Osteoblast (primary cell): Measurements from ENCODE around the gene CBLN3. TPM values are rescaled to one million over a fixed set of nuclear protein-coding genes. Genes with fewer than 3 reads are reported as not detected.

Experiments used
- DNase-seq: peaks from one replicate; pipeline ENCODE4 v3.0.0; 2011; ENCODE audit warnings: low spot score, mixed read lengths; ENCODE audit not compliant: insufficient read length; ENCODE audit errors: missing footprints
- H2AFZ ChIP-seq: 2 replicates; pipeline ENCODE4 v1.6.0; 2011; ENCODE audit warnings: mild to moderate bottlenecking, low read length
- H3K27ac ChIP-seq: 2 replicates; pipeline ENCODE4 v1.5.1; 2011; ENCODE audit warnings: mild to moderate bottlenecking, low read depth, low read length, moderate library complexity
- H3K27me3 ChIP-seq: 2 replicates; pipeline ENCODE4 v1.6.0; 2012; ENCODE audit warnings: mild to moderate bottlenecking, control low read depth, inconsistent platforms, low read length, moderate library complexity; ENCODE audit not compliant: insufficient read depth
- H3K36me3 ChIP-seq: 2 replicates; pipeline ENCODE4 v1.5.1; 2011; ENCODE audit warnings: mild to moderate bottlenecking, low read length, control low read depth, moderate library complexity; ENCODE audit not compliant: insufficient read depth
- H3K4me1 ChIP-seq: 2 replicates; pipeline ENCODE4 v1.5.1; 2011; ENCODE audit warnings: mild to moderate bottlenecking, low read length, control low read depth, moderate library complexity; ENCODE audit not compliant: insufficient read depth
- H3K4me2 ChIP-seq: 2 replicates; pipeline ENCODE4 v1.6.0; 2011; ENCODE audit warnings: mild to moderate bottlenecking, low read length; ENCODE audit not compliant: insufficient read depth
- H3K4me3 ChIP-seq: fragments of 200-600 bp; sonication (generic); 3 replicates; pipeline ENCODE4 v1.5.1; 2012; ENCODE audit warnings: mild to moderate bottlenecking, low read length, inconsistent platforms; ENCODE audit not compliant: insufficient read depth
- H3K79me2 ChIP-seq: 2 replicates; pipeline ENCODE4 v1.6.0; 2012; ENCODE audit warnings: mild to moderate bottlenecking, low read length, control low read depth, inconsistent platforms; ENCODE audit not compliant: insufficient read depth
- H3K9me3 ChIP-seq: 2 replicates; pipeline ENCODE4 v1.5.1; 2011; ENCODE audit warnings: low read depth, low read length, control low read depth
- H4K20me1 ChIP-seq: 2 replicates; pipeline ENCODE4 v1.6.0; 2012; ENCODE audit warnings: mild to moderate bottlenecking, low read length, control low read depth; ENCODE audit not compliant: insufficient read depth
- CTCF ChIP-seq: IDR thresholded peaks from 2 replicates; pipeline ENCODE4 v1.5.1; 2011; ENCODE audit warnings: mild to moderate bottlenecking, low read depth, low read length, moderate library complexity; ENCODE audit errors: extremely low read depth
- total RNA-seq: library from RNA; depleted of rRNA; stranded (reverse); fragments of >200 nt; gene quantifications from 2 replicates; pipeline ENCODE4 v1.2.3, GENCODE V29; 2012

Gene CBLN3
- total RNA-seq, 1 donor = 4.0 TPM

- no peak overlapping the region for H3K27ac ChIP-seq
- no peaks in the 10 kb centered on the region for H3K4me1 ChIP-seq
- H3K79me2 ChIP-seq = peaks cover 4% of the 10 kb centered on the region
- peaks cover 57% of the 10 kb centered on the region for H3K36me3 ChIP-seq
- no peak overlapping the region for H2AFZ ChIP-seq
- H4K20me1 ChIP-seq = peaks cover 43% of the 10 kb centered on the region
- no peak overlapping the region for H3K4me3 ChIP-seq
- no peak for DNase-seq
- no peaks in the 10 kb centered on the region for H3K27me3 ChIP-seq
- TF ChIP-seq CTCF = no peak
- H3K9me3 ChIP-seq = no peaks in the 10 kb centered on the region
- no peak overlapping the region for H3K4me2 ChIP-seq
These were observed 51.1 kb downstream of the CBLN3 start for GRCh38 chr14:24378327-24378726.

- peaks cover 48% of the 10 kb centered on the region for H4K20me1 ChIP-seq
- no peak overlapping the region for H2AFZ ChIP-seq
- no peaks in the 10 kb centered on the region for H3K9me3 ChIP-seq
- peaks cover 8% of the 10 kb centered on the region for H3K79me2 ChIP-seq
- no peak overlapping the region for H3K27ac ChIP-seq
- no peak for DNase-seq
- no peak overlapping the region for H3K4me3 ChIP-seq
- no peaks in the 10 kb centered on the region for H3K27me3 ChIP-seq
- H3K4me1 ChIP-seq = peaks cover 5% of the 10 kb centered on the region
- H3K36me3 ChIP-seq = peaks cover 63% of the 10 kb centered on the region
- H3K4me2 ChIP-seq = no peak overlapping the region
- TF ChIP-seq CTCF = no peak
These were observed 51.8 kb downstream of the CBLN3 start for GRCh38 chr14:24377657-24378056.

GRCh38 chr14:24377126-24377525 is 52.3 kb downstream of the CBLN3 start:
- Histone ChIP-seq H3K4me3 (no peak overlapping the region), H3K27me3 (no peaks in the 10 kb centered on the region), H3K4me2 (no peak overlapping the region), H4K20me1 (peaks cover 53% of the 10 kb centered on the region), H3K4me1 (peaks cover 11% of the 10 kb centered on the region), H3K9me3 (no peaks in the 10 kb centered on the region), H3K79me2 (peaks cover 12% of the 10 kb centered on the region), H2AFZ (no peak overlapping the region), H3K27ac (no peak overlapping the region), H3K36me3 (peaks cover 69% of the 10 kb centered on the region)
- no peak for DNase-seq
- no peak for TF ChIP-seq CTCF

Other genes with a start within 250 kb of the CBLN3 start
- 38.9 and 47.0 TPM in 2 replicates for gene IPO4, start 240.9 kb downstream of the CBLN3 start, total RNA-seq
- 78.2 and 84.3 TPM in 2 replicates for gene TM9SF1, start 234.2 kb downstream of the CBLN3 start, total RNA-seq
- gene TSSK4, start 224.0 kb downstream of the CBLN3 start, total RNA-seq = 0.36 TPM in 1 of 2 replicates, not detected in the other
- 19.2 TPM in 2 replicates for gene CHMP4A, start 216.2 kb downstream of the CBLN3 start, total RNA-seq
- gene MDP1, start 213.6 kb downstream of the CBLN3 start, total RNA-seq = 14.1 and 14.8 TPM in 2 replicates
- 56.3 and 69.1 TPM in 2 replicates for gene NEDD8, start 197.3 kb downstream of the CBLN3 start, total RNA-seq
- 70.7 and 86.5 TPM in 2 replicates for gene GMPR2, start 196.7 kb downstream of the CBLN3 start, total RNA-seq
- gene TINF2, start 187.0 kb downstream of the CBLN3 start, total RNA-seq = 62.6 and 63.4 TPM in 2 replicates
- gene TGM1, start 166.5 kb downstream of the CBLN3 start, total RNA-seq = 0.36 and 1.2 TPM in 2 replicates
- gene RABGGTA, start 158.1 kb downstream of the CBLN3 start, total RNA-seq = 28.9 and 34.0 TPM in 2 replicates
- 9.8 and 13.6 TPM in 2 replicates for gene DHRS1, start 129.9 kb downstream of the CBLN3 start, total RNA-seq
- 17.4 and 21.0 TPM in 2 replicates for gene NOP9, start 129.8 kb downstream of the CBLN3 start, total RNA-seq
- 0.36 and 0.59 TPM in 2 replicates for gene CIDEB, start 121.7 kb downstream of the CBLN3 start, total RNA-seq
- gene LTB4R2, start 119.5 kb downstream of the CBLN3 start, total RNA-seq = 4.7 and 5.1 TPM in 2 replicates
- gene LTB4R, start 118.2 kb downstream of the CBLN3 start, total RNA-seq = 1.2 and 1.8 TPM in 2 replicates
- gene ADCY4, start 94.6 kb downstream of the CBLN3 start, total RNA-seq = 17.7 and 18.8 TPM in 2 replicates
- gene RIPK3, start 89.7 kb downstream of the CBLN3 start, total RNA-seq = 9.1 and 11.9 TPM in 2 replicates
- gene NFATC4, start 61.5 kb downstream of the CBLN3 start, total RNA-seq = 101 and 107 TPM in 2 replicates
- 7.2 and 9.1 TPM in 2 replicates for gene NYNRIN, start 30.7 kb downstream of the CBLN3 start, total RNA-seq
- 58.6 and 62.5 TPM in 2 replicates for gene KHNYN, start 286 bp upstream of the CBLN3 start, total RNA-seq
- gene SDR39U1, start 13.1 kb upstream of the CBLN3 start, total RNA-seq = 11.6 and 13.0 TPM in 2 replicates
- gene CMA1, start 78.6 kb upstream of the CBLN3 start, total RNA-seq = not detected in 2 replicates
- gene CTSG, start 146.6 kb upstream of the CBLN3 start, total RNA-seq = not detected in 2 replicates
- gene GZMH, start 180.0 kb upstream of the CBLN3 start, total RNA-seq = not detected in 2 replicates
- gene GZMB, start 204.5 kb upstream of the CBLN3 start, total RNA-seq = not detected in 2 replicates